ENCODE data around the gene GNAQ. TPM values are rescaled to one million over a fixed set of nuclear protein-coding genes. Genes with fewer than 3 reads are reported as not detected.
"Not testable (repeated sequence)": the region's sequence is repeated elsewhere in the genome, so short reads cannot be mapped to it uniquely, and the experiment has no call there.

The GNAQ gene
- total and polyA plus RNA-seq, 2 of the 4 experiments (the other 2 are of a cell fraction) = 23.1 to 50.7 TPM

GRCh38 chr9:77690119-77690518 lies 341.5 kb downstream of the GNAQ start:
- H4K8ac ChIP-seq (ENCODE audit: low read depth in 2 of 2, low read length in 2 of 2); H3K18ac ChIP-seq (ENCODE audit: low read depth, low read length); H3K9me1 ChIP-seq (ENCODE audit: insufficient read depth, low read length); DNase-seq; in situ Hi-C loops (cut with MboI; ENCODE audit: low sequenced_read_pairs); H2AK5ac ChIP-seq (ENCODE audit: low read depth, low read length); H3K9ac ChIP-seq (ENCODE audit: low read depth, low read length); dilution Hi-C loops (cut with HindIII; ENCODE audit: low sequenced_read_pairs, unreplicated experiment); ATAC-seq (ENCODE audit: low read depth); BruUV-seq (replicated peaks); CTCF ChIA-PET; H2BK5ac ChIP-seq (ENCODE audit: low read depth, low read length, poor library complexity, severe bottlenecking); H3K14ac ChIP-seq (replicated peaks; ENCODE audit: low read depth, low read length); H3K4ac ChIP-seq (ENCODE audit: low read depth, low read length); H4K91ac ChIP-seq (ENCODE audit: insufficient read depth, low read depth, low read length); H3K56ac ChIP-seq (ENCODE audit: extremely low read depth, insufficient read depth, low read length); H2AK9ac ChIP-seq (replicated peaks; ENCODE audit: low read depth, low read length, poor library complexity); H3K4me1 ChIP-seq (ENCODE audit: control insufficient read depth, insufficient read depth, low read length); H2BK120ac ChIP-seq (ENCODE audit: low read depth, low read length); H3K4me3 ChIP-seq (ENCODE audit: insufficient read depth, low read depth, low read length); H3K27ac ChIP-seq (ENCODE audit: insufficient read depth, low read length); intact Hi-C loops (cut with micrococcal nuclease); H2BK20ac ChIP-seq (ENCODE audit: low read depth, low read length); H4K5ac ChIP-seq (ENCODE audit: low read depth, low read length); H2BK15ac ChIP-seq (ENCODE audit: low read depth, low read length); H3K4me2 ChIP-seq (ENCODE audit: low read depth, low read length); H3K9me3 ChIP-seq (ENCODE audit: control insufficient read depth, insufficient read depth, low read length); H3K23ac ChIP-seq (ENCODE audit: low read depth, low read length); H3K27me3 ChIP-seq (ENCODE audit: control insufficient read depth, insufficient read depth, low read length); H2AFZ ChIP-seq (replicated peaks; ENCODE audit: low read length, poor library complexity); H3K36me3 ChIP-seq (ENCODE audit: control insufficient read depth, insufficient read depth, low read length); H4K20me1 ChIP-seq (ENCODE audit: insufficient read depth, low read length); H3K79me1 ChIP-seq (ENCODE audit: low read depth in 1 of 2, low read length in 2 of 2): not testable (repeated sequence)
- POLR2A ChIA-PET (ENCODE audit: unreplicated experiment) = interaction anchor here (0.5 kb wide), 1 partner anchor 583 kb away, joined by 3 read pairs; no protein-coding TSS in a partner anchor
- 40% methylated on average over 1 of the region's 3 CpGs; no CpG with 5 or more reads in 1 of the 2 experiments for WGBS, 2 experiments (ENCODE audit: extremely low coverage in 2 of 2, insufficient read length in 1 of 2)

GRCh38 chr9:77687737-77688136 lies 343.9 kb downstream of the GNAQ start:
- H3K9ac ChIP-seq (ENCODE audit: low read depth, low read length); H3K18ac ChIP-seq (ENCODE audit: low read depth, low read length); DNase-seq; H2AFZ ChIP-seq (replicated peaks; ENCODE audit: low read length, poor library complexity); H3K4me2 ChIP-seq (ENCODE audit: low read depth, low read length); H4K20me1 ChIP-seq (ENCODE audit: insufficient read depth, low read length); CTCF ChIA-PET; H3K79me1 ChIP-seq (ENCODE audit: low read depth in 1 of 2, low read length in 2 of 2); H2BK5ac ChIP-seq (ENCODE audit: low read depth, low read length, poor library complexity, severe bottlenecking); H3K9me3 ChIP-seq (ENCODE audit: control insufficient read depth, insufficient read depth, low read length); H2BK15ac ChIP-seq (ENCODE audit: low read depth, low read length); H3K14ac ChIP-seq (replicated peaks; ENCODE audit: low read depth, low read length); H2AK9ac ChIP-seq (replicated peaks; ENCODE audit: low read depth, low read length, poor library complexity); BruUV-seq (replicated peaks); H4K5ac ChIP-seq (ENCODE audit: low read depth, low read length); H3K27me3 ChIP-seq (ENCODE audit: control insufficient read depth, insufficient read depth, low read length); H3K56ac ChIP-seq (ENCODE audit: extremely low read depth, insufficient read depth, low read length); intact Hi-C loops (cut with micrococcal nuclease); H3K23ac ChIP-seq (ENCODE audit: low read depth, low read length); ATAC-seq (ENCODE audit: low read depth); H3K36me3 ChIP-seq (ENCODE audit: control insufficient read depth, insufficient read depth, low read length); H3K4me1 ChIP-seq (ENCODE audit: control insufficient read depth, insufficient read depth, low read length); H3K4ac ChIP-seq (ENCODE audit: low read depth, low read length); H2BK20ac ChIP-seq (ENCODE audit: low read depth, low read length); H4K91ac ChIP-seq (ENCODE audit: insufficient read depth, low read depth, low read length); H2AK5ac ChIP-seq (ENCODE audit: low read depth, low read length); H4K8ac ChIP-seq (ENCODE audit: low read depth in 2 of 2, low read length in 2 of 2); in situ Hi-C loops (cut with MboI; ENCODE audit: low sequenced_read_pairs); dilution Hi-C loops (cut with HindIII; ENCODE audit: low sequenced_read_pairs, unreplicated experiment); H2BK120ac ChIP-seq (ENCODE audit: low read depth, low read length); H3K27ac ChIP-seq (ENCODE audit: insufficient read depth, low read length); H3K9me1 ChIP-seq (ENCODE audit: insufficient read depth, low read length); H3K4me3 ChIP-seq (ENCODE audit: insufficient read depth, low read depth, low read length): not testable (repeated sequence)
- 100% methylated on average over 1 of the region's 11 CpGs; no CpG with 5 or more reads in 1 of the 2 experiments for WGBS, 2 experiments (ENCODE audit: extremely low coverage in 2 of 2, insufficient read length in 1 of 2)
- POLR2A ChIA-PET (ENCODE audit: unreplicated experiment) = interaction anchor here (0.6 kb wide), 1 partner anchor 66 kb away, joined by 3 read pairs; no protein-coding TSS in a partner anchor

All from IMR-90 (cell line).